ENCODE data around the gene USH1C.

USH1C gene

DNA sequence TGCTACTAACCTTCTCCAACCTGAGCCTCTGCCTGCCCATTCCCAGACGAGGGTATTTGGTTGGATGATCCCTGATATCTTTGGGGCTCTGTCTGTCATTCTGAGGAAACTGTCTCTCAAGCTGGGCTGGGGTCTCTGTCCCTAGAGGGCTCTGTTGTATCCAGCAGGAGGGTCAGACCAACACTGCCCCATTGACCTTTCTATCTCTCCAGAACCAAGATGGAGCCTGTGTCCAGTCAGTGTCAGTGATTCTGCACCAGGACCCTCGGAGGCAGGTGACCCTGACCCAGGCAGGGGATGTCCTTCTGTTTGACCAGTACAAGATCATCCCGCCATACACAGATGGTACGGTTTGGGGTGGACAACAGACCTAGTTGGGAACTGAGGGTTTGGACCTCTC lies 24.7 kb upstream of the USH1C start:
- H3K27ac ChIP-seq = no peak overlapping the region
- TF ChIP-seq ZFX (IDR thresholded peaks at IDR 0.05) = no peak
- TF ChIP-seq, protein P1, sequence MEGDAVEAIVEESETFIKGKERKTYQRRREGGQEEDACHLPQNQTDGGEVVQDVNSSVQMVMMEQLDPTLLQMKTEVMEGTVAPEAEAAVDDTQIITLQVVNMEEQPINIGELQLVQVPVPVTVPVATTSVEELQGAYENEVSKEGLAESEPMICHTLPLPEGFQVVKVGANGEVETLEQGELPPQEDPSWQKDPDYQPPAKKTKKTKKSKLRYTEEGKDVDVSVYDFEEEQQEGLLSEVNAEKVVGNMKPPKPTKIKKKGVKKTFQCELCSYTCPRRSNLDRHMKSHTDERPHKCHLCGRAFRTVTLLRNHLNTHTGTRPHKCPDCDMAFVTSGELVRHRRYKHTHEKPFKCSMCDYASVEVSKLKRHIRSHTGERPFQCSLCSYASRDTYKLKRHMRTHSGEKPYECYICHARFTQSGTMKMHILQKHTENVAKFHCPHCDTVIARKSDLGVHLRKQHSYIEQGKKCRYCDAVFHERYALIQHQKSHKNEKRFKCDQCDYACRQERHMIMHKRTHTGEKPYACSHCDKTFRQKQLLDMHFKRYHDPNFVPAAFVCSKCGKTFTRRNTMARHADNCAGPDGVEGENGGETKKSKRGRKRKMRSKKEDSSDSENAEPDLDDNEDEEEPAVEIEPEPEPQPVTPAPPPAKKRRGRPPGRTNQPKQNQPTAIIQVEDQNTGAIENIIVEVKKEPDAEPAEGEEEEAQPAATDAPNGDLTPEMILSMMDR (conservative IDR thresholded peaks at IDR 0.05) = no peak

GRCh38 chr11:17564687-17565042 lies 20.4 kb upstream of the USH1C start:
- H3K27ac ChIP-seq = no peak overlapping the region
- TF ChIP-seq, protein P1 (conservative IDR thresholded peaks at IDR 0.05) = peak; percentile 71
- TF ChIP-seq ZFX (IDR thresholded peaks at IDR 0.05) = no peak

DNA sequence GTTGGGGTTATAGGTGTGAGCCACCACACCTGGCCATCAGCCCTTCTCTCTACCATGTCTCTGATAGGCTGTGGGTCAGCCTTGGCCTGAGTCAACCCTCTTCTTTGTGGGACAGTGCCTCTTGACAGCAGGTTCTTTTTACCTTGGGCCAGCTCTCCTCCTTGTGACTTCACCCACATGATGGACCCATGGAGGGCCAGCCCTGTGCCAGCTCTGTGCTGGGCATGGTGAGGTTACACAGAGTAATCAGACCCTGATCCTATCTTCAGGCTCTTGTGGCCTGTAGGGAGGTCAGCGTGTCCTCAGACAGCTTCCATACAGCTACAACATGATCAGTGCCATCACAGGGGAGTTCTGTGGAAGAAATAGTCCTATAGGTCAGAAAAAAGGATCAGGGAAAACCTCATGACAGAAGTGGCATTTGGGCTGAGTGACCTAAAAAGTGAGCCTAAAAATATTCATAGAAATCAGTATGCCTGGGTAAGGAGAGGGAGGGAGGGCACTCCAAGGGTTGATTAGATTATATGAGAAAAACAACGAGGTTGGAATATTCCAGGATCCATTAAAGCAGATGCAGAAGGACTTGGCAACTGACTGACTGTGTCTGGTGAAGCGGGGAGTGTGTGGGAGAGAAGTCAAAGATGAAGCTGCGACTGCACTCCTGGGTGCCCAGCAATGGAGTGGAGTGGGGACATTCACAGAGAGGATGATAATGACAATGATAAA lies 19.9 kb upstream of the USH1C start:
- H3K27ac ChIP-seq = no peak overlapping the region
- TF ChIP-seq, protein P1 (conservative IDR thresholded peaks at IDR 0.05) = no peak
- TF ChIP-seq ZFX (IDR thresholded peaks at IDR 0.05) = no peak

GRCh38 chr11:17563231-17563646 lies 19.0 kb upstream of the USH1C start:
- TF ChIP-seq, protein P1 (conservative IDR thresholded peaks at IDR 0.05) = no peak
- TF ChIP-seq ZFX (IDR thresholded peaks at IDR 0.05) = no peak; the same call in 1 of the 2 replicates

DNA sequence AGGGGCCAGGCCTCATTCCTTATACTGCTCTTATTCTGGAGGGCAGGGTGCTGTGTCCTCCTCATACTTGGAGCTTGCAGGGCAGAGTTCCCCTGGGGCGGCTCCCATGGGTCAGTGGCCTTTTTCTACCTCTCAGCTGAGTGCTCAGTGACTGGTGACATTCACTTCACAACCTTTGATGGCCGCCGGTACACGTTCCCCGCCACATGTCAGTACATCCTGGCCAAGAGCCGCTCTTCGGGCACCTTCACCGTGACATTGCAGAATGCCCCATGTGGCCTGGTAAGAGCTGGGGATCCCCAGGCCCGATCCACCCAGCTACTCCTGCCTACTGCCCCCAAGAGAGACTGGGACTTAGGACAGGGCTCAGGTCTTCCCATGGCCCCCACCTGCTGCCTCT lies 17.3 kb upstream of the USH1C start:
- no peak overlapping the region for H3K27ac ChIP-seq
- no peak for TF ChIP-seq ZFX (IDR thresholded peaks at IDR 0.05)
- TF ChIP-seq, protein P1 (conservative IDR thresholded peaks at IDR 0.05) = no peak

More at GRCh38 chr11:17563231-17563646, 19.0 kb upstream of the USH1C start:
- no peak overlapping the region for H3K27ac ChIP-seq

GRCh38 chr11:17561111-17561415 lies 16.8 kb upstream of the USH1C start:
- no peak for TF ChIP-seq ZFX (IDR thresholded peaks at IDR 0.05)
- TF ChIP-seq, protein P1 (conservative IDR thresholded peaks at IDR 0.05) = no peak
- H3K27ac ChIP-seq = no peak overlapping the region

DNA sequence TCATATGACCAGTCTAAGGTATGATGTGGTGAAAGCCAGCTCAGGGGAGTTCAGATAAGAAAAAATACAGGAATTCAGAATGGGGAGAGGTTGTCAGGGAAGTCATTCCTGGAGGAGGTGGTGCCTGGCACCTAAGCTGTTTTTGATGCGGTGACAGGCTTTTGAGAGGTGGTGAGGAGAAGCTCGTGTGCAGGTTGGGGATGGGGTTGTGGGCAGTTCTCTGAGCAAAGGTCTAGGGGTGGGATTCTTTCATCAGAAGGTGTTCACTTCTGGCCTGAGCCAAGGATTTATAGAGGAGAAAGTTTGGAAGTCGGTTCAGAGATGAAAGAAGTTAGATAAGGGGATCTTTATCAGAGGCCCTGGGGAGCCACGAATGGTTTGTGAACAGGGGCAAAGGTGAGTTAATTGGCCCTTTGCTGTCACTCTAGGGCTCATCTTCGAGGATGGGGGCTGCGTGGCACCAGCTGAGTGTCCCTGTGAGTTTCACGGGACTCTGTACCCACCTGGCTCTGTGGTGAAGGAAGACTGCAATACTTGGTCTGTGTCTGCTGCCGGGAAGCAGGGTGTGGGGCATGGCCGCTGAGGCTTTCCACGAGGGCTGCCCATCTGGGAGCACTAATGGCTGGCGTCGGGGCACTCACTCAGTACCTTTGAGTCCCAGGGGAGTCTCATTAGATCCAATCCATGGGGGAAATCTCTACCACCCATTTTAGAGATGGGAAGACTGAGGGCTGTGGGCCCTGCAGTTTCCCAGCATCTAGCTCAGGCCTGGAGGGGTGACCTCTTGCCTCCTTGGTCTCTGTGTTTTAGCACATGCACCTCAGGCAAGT lies 16.3 kb upstream of the USH1C start:
- no peak overlapping the region for H3K27ac ChIP-seq
- TF ChIP-seq ZFX (IDR thresholded peaks at IDR 0.05) = no peak
- TF ChIP-seq, protein P1 (conservative IDR thresholded peaks at IDR 0.05) = no peak

Data from C4-2B (cell line).